HepG2 (cell line): ENCODE results near the gene CTDNEP1. TPM values are rescaled to one million over a fixed set of nuclear protein-coding genes. Genes with fewer than 3 reads are reported as not detected.
A peak's percentile ranks its signal among the peaks of the same experiment; 100 is the strongest.

Experiments used
- CCDC6 ChIP-seq: sonication (generic); formaldehyde crosslinking; IDR thresholded peaks from 2 replicates; pipeline ENCODE4 v1.8.1; 2022; ENCODE audit warnings: mild to moderate bottlenecking, missing genetic modification reagents, moderate library complexity
- CENPT ChIP-seq: sonication (generic); formaldehyde crosslinking; IDR thresholded peaks from 2 replicates; pipeline ENCODE4 v1.8.0; 2022; ENCODE audit warnings: low read depth, mild to moderate bottlenecking, moderate library complexity, missing genetic modification reagents
- CHD4 ChIP-seq: fragments of 200-600 bp; sonication (generic); IDR thresholded peaks from 2 replicates; pipeline ENCODE4 v1.7.0; 2017; ENCODE audit warnings: mild to moderate bottlenecking, low read length, borderline replicate concordance
- EP300 ChIP-seq, 3 experiments: sonication (generic) in 1 of 3; formaldehyde crosslinking in 1 of 3; IDR thresholded peaks; 2 replicates each; pipeline versions ENCODE4 v1.5.1 to v1.6.1; 2011 to 2020; ENCODE audit warnings: low read depth in 2 of 3, low read length in 2 of 3, borderline replicate concordance in 1 of 3, improper control_type of control experiment in 1 of 3, mild to moderate bottlenecking in 1 of 3, missing genetic modification reagents in 1 of 3, moderate library complexity in 1 of 3
- EZH2 ChIP-seq: conservative IDR thresholded peaks from 2 replicates; pipeline ENCODE4 v1.6.1; 2012; ENCODE audit warnings: mild to moderate bottlenecking, low read depth, low read length, moderate library complexity
- JUNB ChIP-seq: sonication (generic); formaldehyde crosslinking; IDR thresholded peaks from 2 replicates; pipeline ENCODE4 v1.8.0; 2022; ENCODE audit warnings: missing genetic modification reagents, mild to moderate bottlenecking, borderline replicate concordance
- SMC3 ChIP-seq: IDR thresholded peaks from 2 replicates; pipeline ENCODE4 v1.6.1; 2011; ENCODE audit warnings: low read length, improper control_type of control experiment
- TBX3 ChIP-seq: fragments of 450-650 bp; IDR thresholded peaks from 2 replicates; pipeline ENCODE4 v1.6.1; 2017; ENCODE audit warnings: antibody characterized with exemption, mild to moderate bottlenecking, inconsistent platforms, borderline replicate concordance
- ZFP36L1 ChIP-seq: sonication (generic); formaldehyde crosslinking; IDR thresholded peaks from 2 replicates; pipeline ENCODE4 v1.8.0; 2022; ENCODE audit warnings: mild to moderate bottlenecking, missing genetic modification reagents, moderate library complexity
- ZNF598 ChIP-seq: sonication (generic); formaldehyde crosslinking; IDR thresholded peaks from 2 replicates; pipeline ENCODE4 v1.5.1; 2020; ENCODE audit warnings: mild to moderate bottlenecking, missing genetic modification reagents, borderline replicate concordance
- ZNF709 ChIP-seq: sonication (generic); formaldehyde crosslinking; IDR thresholded peaks from 2 replicates; pipeline ENCODE4 v1.5.0; 2020; ENCODE audit warnings: mild to moderate bottlenecking, missing genetic modification reagents
- ZNF841 ChIP-seq: sonication (generic); formaldehyde crosslinking; IDR thresholded peaks from 2 replicates; pipeline ENCODE4 v1.8.1; 2023; ENCODE audit warnings: missing genetic modification reagents, borderline replicate concordance
- polyA plus RNA-seq, 8 experiments: library from polyadenylated mRNA; depleted of rRNA in 3 of 8; stranded (reverse) in 7 of 8; unstranded in 1 of 8; fragments of >200 nt; fragmentation: Illumina TruSeq in 4 of 8; extraction: Trizol in 4 of 8; gene quantifications; 2 replicates each; pipeline versions ENCODE4 v1.2.1 to v1.2.3, GENCODE V29; 2011 to 2016; ENCODE audit warnings: low read depth in 4 of 8, missing spikeins in 1 of 8, mixed read lengths in 1 of 8; ENCODE audit not compliant: insufficient read depth in 1 of 8
- total RNA-seq, 5 experiments: library from RNA; depleted of rRNA; stranded (reverse); fragments of >200 nt; fragmentation: Illumina TruSeq; extraction: Trizol; gene quantifications; 2 replicates each; pipeline ENCODE4 v1.2.3, GENCODE V29; 2016; ENCODE audit warnings: low read depth in 1 of 5
- TF ChIP-seq, protein P1 (sequence below): sonication (generic); formaldehyde crosslinking; IDR thresholded peaks from 2 replicates; pipeline ENCODE4 v1.5.0; 2020; ENCODE audit warnings: missing genetic modification reagents
- TF ChIP-seq, protein P2 (sequence below): sonication (generic); formaldehyde crosslinking; IDR thresholded peaks from 2 replicates; pipeline ENCODE4 v1.4.0; 2020; ENCODE audit warnings: missing genetic modification reagents, borderline replicate concordance
- TF ChIP-seq, protein P3 (sequence below): sonication (generic); formaldehyde crosslinking; IDR thresholded peaks from 2 replicates; pipeline ENCODE4 v1.4.0; 2020; ENCODE audit warnings: mild to moderate bottlenecking, missing genetic modification reagents
- TF ChIP-seq, protein P4 (sequence below): sonication (generic); formaldehyde crosslinking; IDR thresholded peaks from 2 replicates; pipeline ENCODE4 v1.4.0; 2020; ENCODE audit warnings: missing genetic modification reagents, borderline replicate concordance

The CTDNEP1 gene
- total and polyA plus RNA-seq, 2 of the 13 experiments (the other 11 are each of a cell fraction or from before 2014, with no cell fraction given): 19.8 to 118 TPM

DNA sequence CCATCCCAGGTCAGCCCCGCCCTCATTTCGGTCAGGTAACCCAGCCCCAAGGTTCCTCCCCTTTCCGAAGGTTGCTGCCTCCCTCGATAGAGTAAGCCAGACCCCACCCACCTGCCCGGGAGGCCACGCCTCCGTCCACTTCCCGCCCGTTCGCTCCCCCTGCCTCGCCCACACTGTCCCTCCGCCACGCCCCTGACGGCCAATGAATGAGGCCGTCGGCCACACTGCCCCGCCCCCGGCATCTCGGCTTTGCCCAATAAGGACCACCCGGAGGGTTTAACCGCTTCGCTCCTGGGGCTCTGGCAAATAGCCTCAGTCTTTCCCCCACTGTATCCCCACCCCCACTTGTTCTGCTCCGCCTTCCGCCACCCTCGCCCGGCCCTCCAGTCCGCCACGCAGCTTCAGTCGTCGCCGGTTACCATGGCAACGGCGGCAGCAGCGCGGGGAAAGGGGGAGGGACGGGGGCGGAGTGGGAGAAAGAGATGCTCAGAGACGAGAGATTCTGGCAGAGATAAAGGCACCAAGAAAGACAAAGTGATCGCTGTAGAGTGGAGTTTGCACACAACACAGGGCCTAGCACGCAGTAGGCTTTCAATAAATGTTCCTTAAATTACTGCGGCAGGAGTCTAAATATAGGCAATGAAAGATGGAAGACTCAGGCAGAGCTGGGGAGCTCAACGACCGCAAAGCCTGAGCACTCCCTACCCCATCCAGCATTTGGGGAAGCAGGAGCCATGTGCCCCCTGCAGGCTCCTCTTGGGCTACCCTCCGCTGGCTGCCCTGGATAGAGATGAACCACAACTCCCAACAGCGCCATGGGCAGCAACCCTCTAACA lies 37.0 kb downstream of the CTDNEP1 start (continued):
- no peak for TF ChIP-seq EZH2
- no peak for TF ChIP-seq EP300 (IDR thresholded peaks at IDR 0.05; ENCODE audit: low read depth in 2 of 2, low read length in 2 of 2)
- no peak; the same call in 1 of the 2 replicates for TF ChIP-seq EP300 (CRISPR knock-in tag; IDR thresholded peaks at IDR 0.05; ENCODE audit: borderline replicate concordance)
- no peak for TF ChIP-seq ZNF841 (CRISPR knock-in tag)
- no peak for TF ChIP-seq SMC3
- TF ChIP-seq, protein P1, sequence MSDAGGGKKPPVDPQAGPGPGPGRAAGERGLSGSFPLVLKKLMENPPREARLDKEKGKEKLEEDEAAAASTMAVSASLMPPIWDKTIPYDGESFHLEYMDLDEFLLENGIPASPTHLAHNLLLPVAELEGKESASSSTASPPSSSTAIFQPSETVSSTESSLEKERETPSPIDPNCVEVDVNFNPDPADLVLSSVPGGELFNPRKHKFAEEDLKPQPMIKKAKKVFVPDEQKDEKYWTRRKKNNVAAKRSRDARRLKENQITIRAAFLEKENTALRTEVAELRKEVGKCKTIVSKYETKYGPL (CRISPR knock-in tag): no peak
- no peak for TF ChIP-seq ZFP36L1 (CRISPR knock-in tag)
- no peak for TF ChIP-seq TBX3
- no peak for TF ChIP-seq ZNF709 (CRISPR knock-in tag)
- TF ChIP-seq, protein P2, sequence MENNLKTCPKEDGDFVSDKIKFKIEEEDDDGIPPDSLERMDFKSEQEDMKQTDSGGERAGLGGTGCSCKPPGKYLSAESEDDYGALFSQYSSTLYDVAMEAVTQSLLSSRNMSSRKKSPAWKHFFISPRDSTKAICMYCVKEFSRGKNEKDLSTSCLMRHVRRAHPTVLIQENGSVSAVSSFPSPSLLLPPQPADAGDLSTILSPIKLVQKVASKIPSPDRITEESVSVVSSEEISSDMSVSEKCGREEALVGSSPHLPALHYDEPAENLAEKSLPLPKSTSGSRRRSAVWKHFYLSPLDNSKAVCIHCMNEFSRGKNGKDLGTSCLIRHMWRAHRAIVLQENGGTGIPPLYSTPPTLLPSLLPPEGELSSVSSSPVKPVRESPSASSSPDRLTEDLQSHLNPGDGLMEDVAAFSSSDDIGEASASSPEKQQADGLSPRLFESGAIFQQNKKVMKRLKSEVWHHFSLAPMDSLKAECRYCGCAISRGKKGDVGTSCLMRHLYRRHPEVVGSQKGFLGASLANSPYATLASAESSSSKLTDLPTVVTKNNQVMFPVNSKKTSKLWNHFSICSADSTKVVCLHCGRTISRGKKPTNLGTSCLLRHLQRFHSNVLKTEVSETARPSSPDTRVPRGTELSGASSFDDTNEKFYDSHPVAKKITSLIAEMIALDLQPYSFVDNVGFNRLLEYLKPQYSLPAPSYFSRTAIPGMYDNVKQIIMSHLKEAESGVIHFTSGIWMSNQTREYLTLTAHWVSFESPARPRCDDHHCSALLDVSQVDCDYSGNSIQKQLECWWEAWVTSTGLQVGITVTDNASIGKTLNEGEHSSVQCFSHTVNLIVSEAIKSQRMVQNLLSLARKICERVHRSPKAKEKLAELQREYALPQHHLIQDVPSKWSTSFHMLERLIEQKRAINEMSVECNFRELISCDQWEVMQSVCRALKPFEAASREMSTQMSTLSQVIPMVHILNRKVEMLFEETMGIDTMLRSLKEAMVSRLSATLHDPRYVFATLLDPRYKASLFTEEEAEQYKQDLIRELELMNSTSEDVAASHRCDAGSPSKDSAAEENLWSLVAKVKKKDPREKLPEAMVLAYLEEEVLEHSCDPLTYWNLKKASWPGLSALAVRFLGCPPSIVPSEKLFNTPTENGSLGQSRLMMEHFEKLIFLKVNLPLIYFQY (CRISPR knock-in tag): no peak
- no peak for TF ChIP-seq CCDC6 (CRISPR knock-in tag)
- TF ChIP-seq ZNF598 (CRISPR knock-in tag): no peak
- TF ChIP-seq CHD4: peak; percentile 43; the same call in 1 of the 2 replicates
- TF ChIP-seq, protein P3, sequence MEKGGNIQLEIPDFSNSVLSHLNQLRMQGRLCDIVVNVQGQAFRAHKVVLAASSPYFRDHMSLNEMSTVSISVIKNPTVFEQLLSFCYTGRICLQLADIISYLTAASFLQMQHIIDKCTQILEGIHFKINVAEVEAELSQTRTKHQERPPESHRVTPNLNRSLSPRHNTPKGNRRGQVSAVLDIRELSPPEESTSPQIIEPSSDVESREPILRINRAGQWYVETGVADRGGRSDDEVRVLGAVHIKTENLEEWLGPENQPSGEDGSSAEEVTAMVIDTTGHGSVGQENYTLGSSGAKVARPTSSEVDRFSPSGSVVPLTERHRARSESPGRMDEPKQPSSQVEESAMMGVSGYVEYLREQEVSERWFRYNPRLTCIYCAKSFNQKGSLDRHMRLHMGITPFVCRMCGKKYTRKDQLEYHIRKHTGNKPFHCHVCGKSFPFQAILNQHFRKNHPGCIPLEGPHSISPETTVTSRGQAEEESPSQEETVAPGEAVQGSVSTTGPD (CRISPR knock-in tag): no peak
- TF ChIP-seq CENPT: no peak
- TF ChIP-seq, protein P4, sequence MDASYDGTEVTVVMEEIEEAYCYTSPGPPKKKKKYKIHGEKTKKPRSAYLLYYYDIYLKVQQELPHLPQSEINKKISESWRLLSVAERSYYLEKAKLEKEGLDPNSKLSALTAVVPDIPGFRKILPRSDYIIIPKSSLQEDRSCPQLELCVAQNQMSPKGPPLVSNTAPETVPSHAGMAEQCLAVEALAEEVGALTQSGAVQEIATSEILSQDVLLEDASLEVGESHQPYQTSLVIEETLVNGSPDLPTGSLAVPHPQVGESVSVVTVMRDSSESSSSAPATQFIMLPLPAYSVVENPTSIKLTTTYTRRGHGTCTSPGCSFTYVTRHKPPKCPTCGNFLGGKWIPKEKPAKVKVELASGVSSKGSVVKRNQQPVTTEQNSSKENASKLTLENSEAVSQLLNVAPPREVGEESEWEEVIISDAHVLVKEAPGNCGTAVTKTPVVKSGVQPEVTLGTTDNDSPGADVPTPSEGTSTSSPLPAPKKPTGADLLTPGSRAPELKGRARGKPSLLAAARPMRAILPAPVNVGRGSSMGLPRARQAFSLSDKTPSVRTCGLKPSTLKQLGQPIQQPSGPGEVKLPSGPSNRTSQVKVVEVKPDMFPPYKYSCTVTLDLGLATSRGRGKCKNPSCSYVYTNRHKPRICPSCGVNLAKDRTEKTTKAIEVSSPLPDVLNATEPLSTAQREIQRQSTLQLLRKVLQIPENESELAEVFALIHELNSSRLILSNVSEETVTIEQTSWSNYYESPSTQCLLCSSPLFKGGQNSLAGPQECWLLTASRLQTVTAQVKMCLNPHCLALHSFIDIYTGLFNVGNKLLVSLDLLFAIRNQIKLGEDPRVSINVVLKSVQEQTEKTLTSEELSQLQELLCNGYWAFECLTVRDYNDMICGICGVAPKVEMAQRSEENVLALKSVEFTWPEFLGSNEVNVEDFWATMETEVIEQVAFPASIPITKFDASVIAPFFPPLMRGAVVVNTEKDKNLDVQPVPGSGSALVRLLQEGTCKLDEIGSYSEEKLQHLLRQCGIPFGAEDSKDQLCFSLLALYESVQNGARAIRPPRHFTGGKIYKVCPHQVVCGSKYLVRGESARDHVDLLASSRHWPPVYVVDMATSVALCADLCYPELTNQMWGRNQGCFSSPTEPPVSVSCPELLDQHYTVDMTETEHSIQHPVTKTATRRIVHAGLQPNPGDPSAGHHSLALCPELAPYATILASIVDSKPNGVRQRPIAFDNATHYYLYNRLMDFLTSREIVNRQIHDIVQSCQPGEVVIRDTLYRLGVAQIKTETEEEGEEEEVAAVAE (CRISPR knock-in tag): peak; percentile 45; the same call in 1 of the 2 replicates
- TF ChIP-seq JUNB (CRISPR knock-in tag): no peak
